Stimulated activated CD4-positive, alpha-beta T cell treated with anti-CD3 and anti-CD28 coated beads, TNF-alpha, amount 100 ng/mL, for 4 hours (primary cell): ENCODE data around the gene ADAM15.

Source experiments
- DNase-seq, 3 experiments: peaks; one replicate each; pipeline ENCODE4 v3.0.0-alpha.2; 2020; ENCODE audit warnings: low read depth in 3 of 3

The ADAM15 gene, protein sequence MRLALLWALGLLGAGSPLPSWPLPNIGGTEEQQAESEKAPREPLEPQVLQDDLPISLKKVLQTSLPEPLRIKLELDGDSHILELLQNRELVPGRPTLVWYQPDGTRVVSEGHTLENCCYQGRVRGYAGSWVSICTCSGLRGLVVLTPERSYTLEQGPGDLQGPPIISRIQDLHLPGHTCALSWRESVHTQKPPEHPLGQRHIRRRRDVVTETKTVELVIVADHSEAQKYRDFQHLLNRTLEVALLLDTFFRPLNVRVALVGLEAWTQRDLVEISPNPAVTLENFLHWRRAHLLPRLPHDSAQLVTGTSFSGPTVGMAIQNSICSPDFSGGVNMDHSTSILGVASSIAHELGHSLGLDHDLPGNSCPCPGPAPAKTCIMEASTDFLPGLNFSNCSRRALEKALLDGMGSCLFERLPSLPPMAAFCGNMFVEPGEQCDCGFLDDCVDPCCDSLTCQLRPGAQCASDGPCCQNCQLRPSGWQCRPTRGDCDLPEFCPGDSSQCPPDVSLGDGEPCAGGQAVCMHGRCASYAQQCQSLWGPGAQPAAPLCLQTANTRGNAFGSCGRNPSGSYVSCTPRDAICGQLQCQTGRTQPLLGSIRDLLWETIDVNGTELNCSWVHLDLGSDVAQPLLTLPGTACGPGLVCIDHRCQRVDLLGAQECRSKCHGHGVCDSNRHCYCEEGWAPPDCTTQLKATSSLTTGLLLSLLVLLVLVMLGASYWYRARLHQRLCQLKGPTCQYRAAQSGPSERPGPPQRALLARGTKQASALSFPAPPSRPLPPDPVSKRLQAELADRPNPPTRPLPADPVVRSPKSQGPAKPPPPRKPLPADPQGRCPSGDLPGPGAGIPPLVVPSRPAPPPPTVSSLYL

DNA sequence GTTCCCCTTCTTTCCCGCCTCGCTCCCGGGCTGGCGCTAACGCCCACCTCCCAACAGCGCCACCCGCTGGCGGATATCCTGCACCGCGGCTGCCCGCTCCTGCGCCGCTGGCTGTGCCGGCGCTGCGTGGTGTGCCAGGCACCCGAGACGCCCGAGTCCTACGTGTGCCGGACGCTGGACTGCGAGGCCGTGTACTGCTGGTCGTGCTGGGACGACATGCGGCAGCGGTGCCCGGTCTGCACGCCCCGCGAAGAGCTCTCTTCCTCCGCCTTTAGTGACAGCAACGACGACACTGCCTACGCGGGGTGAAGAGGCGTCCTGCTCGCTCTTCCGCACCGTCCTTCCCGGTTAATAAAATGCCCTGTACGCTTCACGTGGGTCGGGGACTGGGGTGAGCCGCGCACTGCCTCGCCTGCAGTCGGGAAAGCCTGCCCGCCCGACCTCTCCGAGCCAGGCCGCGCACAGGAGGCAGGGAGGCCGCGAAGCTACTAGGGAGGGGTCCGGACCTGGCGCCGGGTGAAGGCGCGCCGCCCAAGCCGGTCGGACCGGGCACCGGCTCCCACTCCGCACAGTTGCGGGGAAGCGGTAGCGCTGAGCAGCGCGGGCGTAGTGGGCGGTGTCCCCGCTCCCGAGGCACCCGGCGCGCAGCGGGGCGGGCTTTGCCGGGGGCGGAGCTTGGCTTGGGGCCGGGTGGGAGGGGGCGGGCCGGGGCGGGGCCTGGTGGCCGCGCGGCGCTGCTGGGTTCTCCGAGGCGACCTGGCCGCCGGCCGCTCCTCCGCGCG, at the start of gene ADAM15:
Gene ADAM15, plus strand, starts transcription at position 757 of the 782 bp plus-strand sequence. CDS start 71 bp downstream, outside the sequence.
- peak; percentile 57 to 71 (median 70) for DNase-seq

DNA sequence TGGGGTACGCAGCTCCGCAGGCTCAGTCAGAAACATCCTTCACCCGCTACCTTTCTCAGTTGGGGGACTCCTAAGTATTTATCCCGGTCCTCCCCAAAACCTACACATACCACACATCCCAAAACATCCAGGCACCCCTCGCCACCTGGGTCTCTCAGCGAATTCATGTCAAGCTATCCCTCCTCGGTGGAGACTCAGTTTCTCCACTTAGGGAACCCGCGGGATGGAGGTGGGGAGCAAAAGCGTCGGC, 49.8 kb upstream of the ADAM15 start:
- no peak for DNase-seq

DNA sequence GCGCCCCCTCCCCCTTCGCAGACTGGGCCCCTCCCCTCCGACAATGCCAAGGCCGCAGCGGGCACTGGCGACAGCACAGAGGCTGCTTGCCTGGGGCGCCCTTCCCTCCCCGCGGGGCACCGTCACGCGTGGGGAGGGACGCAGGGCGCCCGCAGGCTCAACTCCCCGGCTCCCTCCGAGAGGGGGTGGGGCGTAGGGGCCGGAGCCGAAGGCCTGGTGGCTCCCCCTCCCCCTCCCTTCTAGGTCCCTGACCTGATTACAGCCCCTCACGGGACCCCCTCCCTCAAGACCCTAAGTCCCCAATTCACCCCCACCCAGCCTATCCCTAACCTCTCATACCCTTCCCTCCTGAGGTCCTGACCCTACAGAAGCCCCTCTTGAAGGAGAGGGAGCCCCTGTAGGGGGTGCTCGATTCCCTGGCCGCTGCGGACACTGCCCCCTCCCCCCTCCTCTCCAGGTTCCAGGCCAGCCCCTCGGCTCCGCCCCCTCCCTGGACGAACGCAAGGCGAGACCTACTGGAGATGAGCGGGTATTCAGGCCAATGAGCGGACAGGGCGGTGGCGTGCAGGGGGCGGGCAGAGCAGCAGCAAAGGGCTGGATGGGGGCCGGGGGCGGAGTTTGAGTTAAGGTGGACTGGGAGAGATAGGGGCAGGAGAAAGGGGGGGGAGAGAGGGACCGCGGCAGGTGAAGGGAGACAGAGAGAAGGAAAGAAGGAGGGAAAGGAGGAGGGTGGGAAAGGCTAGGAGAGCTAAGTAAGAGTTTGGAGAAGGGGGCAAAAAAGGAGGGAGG, 49.2 kb upstream of the ADAM15 start:
- peak; percentile 96 to 97 (median 97) for DNase-seq

DNA sequence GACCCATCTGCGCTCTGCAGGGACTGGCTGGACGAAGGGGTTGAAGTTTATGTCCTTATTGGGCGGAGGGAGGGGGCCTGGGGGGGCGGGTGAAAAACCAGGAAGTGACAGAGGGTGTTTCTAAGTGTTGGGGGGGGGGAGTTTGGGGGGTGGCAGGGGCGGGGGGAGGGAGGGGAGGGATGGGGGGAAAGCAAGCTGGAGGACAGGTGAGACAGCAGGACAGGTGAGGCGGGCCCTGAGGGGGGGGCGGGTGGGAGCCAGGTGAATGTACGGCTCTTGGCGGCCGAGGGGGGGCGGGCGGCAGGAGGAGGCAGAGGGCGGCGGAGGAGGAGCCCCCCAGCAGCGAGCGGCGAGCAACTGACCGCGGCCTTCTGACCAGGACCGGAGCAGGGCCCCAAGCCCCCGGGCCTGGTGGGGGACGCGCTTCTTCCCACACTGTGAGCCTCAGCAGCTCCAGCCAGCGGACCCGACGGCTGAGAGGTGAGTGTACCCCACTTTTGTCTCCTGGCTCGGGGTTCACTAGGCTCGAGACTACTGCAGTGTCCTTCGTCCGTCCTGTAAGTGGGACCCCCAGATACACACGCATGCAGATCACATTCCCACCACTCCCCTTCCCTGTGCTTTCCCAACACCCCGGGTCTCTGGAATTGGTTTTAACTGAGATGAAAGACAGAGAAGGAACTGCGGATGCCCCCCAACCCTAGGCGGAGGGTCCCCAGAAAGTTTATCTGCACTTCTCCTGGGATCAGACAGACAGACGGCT, 48.5 kb upstream of the ADAM15 start, which contains the start of gene ZBTB7B:
Gene ZBTB7B, plus strand, starts transcription at position 339 of the 763 bp plus-strand sequence. CDS start 11,859 bp downstream, outside the sequence.
- no peak for DNase-seq

DNA sequence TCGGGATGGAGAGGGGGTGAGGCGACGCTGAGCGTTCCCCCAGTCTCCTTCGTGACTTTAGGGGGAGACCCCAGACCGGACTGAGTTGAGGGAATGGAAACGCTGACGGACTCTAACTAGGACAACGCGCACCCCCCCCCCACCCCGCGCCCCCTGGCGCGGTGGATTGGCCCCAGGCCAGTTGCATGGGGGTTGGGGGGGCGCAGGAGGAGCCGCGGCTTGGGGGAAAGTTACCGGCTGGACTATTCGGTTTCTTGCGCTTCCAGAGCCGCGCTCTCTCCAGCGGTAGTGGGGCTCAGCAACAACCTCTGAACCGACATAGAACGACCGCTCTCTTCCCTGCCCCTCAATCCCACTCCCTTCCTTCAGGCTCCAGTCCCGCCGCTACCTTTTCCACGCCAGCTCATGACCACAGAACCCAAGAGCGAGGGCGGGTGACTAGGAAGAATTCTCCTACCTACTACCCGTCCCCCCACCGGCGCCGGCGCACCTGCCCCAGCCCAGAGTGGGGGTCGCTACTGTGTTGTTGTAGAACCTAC, 47.8 kb upstream of the ADAM15 start:
- no peak for DNase-seq

DNA sequence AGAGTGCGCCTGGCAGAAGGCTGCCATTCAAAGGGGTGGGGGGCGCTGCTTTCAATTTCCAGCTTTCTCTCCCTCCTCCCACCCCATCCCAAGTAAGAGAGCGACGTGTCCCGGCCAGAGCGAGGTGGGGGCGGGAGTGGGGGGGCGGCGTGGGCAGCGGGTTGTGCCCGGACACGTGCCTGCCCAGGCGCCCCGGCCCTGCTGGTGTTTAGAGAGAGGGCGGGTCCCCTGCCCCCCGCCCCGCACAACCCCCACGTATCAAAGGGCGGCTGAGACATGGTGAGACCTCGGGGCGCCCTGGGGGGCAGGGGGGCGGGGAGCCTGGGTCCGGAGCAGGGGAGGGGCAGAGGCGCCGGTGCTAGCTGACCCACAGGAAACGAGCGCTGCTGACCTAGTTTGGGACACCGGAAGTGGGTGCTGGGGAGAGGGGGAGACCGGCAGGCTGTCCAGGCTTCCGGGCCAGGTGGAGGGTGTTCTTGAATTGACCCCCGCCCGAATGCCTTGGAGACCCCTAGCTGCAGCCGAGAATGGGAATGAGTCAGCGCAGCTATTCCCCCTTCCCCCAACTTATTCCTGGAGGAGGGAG, 47.3 kb upstream of the ADAM15 start:
- no peak for DNase-seq

DNA sequence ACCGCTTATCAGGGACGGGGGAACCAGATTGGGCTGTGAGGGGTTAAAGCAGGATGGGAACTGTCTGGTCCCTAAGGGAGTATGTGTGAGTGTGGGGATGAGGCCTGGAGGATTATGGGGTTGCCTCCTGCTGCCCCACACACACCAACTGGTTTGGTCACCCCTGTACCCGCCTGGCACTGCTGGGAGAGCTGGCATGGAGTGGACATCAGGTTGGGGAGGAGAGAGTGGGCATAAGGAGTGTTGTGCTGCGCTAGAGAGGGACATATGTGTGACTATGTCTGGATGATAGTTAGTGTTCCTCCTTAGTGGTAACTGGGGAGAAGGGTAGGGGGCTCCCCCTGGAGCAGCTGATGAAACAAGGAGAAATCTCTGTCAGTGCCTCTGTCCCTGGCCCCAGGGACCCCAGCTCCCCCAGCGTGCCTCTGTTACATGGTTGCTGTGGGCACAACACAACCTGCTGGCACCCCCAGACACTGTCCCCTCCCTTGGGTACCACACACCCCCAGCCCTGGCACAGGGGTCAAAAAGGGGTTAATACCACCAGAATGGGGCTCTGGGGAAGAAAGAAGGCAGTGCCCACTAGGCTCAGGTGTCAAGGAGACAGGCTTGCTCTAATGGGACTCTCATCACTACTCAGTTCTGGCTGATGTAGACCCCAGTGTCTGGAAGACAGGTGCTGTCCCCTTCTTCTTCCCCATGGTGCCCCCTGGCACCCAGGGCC, 46.6 kb upstream of the ADAM15 start:
- DNase-seq, result no peak

DNA sequence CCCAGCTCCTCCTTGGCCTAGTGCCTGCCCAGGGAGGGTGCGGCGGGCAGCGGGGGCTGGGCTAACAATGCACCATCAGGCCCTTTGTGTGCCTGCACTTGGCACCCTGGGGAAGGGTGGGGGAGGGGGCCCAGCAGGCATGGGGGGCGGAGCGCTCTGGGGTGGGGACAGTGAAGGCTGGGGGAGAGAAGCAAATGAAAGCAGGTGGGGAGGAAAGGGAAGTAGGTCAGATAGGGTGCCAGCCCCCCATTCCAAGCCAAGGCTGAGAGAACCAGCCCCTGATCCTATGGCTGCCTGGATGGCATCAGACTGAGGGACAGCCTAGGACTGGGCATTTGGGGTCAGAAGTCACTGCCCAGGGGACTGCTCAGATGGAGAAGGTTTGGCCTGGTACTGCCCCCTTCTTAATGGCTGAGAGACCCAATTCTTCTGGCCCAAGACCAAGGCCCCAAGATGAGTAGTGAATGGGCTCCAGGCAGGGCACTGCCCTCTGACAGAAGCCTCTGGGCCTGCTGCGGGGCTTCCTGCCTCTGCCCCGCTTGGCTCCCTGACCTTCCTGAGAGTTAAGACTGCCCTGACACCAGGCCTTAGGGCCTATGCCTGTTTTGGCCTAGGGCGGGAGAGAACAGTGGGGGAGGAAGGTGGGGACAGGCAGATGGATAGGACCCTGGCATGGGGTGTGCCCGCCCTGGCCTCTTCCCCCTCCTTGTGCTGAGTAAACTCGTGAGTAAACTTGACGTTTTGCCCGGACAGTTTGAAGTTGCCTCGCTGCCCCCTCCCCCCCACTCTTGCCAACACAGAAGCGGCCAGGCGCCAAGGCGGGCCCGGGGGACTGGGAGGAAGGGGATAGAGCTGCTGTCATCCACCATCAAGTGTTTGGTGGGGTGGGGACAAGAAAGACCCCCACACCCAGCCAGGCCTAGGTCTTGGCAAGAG, 45.8 kb upstream of the ADAM15 start:
- no peak for DNase-seq

DNA sequence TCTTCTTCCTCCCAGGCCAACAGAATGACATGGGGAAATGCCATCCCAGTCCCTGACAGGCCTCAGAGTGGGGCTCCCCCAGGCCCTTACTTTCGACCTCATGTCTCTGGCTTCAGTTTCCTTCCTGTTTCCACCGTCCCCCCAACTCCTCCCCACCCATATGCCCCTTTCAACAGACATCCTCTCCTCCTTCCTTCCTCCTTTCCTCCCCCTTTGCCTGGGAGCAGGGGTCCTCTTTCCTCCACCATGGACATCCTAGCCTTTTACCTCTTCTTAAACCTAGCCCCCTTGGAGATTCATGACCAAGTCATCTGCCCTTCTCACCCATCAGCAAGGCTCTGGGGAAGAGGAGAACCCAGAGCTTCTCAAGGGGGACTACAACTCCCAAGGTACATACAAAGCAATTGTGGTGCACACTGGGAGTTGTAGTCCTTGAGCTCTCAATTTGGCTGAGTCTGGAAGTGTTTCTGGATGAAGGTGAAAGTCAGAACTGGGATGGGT, 44.5 kb upstream of the ADAM15 start:
- no peak for DNase-seq

DNA sequence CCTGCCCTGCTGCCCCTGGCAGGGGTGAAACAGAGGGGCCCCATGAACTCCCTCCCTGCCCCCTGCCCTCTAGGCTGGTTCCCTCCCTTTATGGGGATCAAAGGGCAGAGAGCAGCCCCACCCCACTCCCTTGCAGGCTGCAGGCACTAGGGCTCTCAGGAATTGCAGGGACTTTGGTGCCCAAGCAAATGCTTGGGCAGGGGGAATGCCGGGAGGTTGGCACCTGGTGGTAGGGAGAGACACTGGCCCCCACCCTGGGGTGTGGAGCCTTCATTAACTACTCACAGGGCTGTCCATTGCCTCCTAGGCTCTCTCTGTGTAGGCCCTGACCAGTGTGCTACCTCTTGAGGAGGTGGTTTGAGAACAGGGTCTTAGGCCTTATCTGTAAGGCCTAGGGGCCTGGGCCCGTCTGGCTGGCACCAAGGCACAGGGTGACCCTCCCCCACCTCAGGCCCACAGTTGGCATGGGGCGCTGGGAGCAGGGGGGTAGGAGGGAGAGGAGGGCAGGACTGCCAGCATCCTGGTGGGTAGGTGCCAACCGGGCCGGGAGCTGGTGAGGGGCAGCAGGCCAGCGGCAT, 43.8 kb upstream of the ADAM15 start:
- DNase-seq, result no peak

DNA sequence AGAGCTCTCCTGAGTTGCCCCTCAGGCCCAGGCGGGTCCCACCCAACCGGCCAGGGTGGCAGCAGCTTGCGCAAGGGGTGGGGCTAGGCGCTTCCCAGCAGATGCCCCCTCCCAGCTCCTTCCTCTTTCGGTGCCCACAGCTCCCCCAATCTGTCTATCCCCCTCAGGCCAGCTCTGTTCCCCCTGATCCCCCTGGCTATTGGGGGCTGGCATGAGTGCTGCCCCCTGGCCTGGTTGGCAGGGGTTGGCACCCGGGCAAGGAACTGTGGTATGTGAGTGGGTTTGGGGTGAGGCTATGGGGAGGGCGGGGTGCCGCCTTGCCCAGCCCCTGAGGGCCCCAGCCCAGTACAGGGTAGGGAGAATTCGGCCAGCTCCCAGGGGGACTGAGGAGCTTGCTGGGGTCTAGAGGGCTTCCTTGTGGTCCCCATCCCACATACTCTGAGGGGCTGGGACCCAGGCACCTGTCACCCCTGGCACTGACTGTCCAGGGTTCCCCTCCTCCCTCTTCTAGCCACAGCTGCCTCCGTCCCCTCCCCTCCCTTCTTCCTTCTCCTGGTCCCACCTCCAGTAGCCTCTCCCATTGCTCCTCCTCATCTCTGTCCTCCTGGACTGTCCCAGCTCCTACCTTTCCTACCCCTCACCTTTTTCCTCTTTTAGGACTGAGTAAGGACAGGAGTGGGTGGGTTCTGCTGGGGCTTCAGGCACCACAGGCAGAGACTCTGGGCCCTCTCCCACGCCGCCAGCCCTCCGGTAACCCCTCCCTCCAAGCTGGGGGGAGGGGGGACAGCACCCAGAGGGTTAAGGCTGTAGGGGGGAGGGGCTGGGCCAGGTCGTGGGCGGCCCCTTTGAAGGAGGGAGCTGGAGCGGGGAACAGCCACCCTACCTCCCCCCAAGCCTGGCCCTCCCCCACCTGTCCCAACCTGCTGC, 42.8 kb upstream of the ADAM15 start:
- no peak for DNase-seq

DNA sequence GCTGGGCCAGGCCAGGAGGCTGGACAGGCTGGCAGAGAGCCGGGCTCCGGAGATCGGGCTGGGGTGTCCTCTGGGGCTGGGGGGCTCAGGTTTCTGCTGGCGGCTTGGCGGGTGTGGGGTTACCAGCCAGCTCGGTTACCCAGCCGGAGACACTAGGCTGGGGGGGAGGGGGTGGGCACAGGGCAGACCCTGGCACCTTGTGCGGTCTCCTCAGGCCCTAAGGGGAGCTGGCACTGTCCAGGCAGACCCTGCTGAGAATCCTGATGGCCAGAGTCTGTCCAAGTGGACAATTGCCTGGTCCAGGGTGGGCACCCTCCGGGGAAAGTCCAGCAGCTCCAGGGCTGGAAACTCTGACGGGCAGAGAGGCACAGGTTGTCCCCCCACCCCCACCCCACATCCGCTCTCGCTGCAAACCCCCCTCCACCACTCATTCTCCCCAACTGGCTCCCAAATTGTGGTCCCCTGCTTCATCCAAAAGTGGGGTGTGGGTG, 41.9 kb upstream of the ADAM15 start:
- DNase-seq, result no peak

DNA sequence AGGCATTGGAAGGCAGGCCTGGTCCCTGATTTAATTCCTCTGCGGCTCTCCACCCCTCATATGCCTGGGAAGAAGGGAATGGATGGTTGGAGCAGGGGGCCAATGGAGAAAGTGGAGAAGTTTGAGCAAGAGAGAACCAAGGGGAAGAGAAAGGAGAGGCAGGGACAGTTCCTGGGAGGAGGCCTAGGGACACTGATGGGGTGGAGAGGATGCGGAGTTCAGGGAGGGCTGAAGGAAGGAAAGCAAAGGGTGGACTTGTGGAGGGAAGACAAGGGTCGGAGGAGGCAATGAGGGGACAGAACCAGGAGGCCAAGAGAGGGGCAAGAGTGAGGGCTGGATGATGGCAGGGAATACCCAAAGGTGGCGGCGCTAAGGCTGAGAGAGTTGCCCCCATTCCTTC, 41.4 kb upstream of the ADAM15 start:
- DNase-seq, result no peak

DNA sequence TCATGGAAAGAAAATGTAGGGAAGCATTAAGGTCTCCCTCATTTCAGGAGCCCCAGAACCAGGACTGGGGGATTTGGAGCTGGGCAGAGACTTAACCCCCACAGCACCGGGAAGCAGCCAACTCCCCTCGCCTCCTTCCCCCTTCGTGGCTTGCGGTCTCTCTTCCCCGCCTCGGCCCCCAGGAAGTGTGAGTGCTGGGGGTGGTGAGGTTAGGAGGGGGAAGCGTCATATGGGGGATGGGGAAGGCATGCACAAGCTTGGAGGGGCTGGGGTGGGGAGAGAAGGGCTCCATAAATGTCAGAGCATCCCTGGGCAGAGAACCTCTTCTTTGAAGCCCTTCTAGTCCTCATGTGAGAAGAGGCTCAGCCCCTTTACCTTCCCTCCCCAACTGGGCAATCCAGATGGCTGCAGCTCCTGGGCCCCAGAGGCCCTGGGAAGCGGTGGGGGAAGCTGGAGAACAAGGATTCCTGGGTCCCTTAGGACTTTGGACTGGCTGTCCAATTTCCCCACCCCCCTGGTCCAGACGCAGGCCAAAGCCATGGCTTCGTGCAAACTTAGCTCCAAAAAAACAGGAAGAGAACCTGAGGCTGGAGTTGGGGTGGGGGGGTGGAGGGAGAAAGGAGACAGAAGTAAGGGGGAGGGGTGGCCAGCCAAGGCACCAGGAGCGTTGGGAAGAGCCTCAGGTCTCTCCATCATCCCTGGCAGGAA, 40.8 kb upstream of the ADAM15 start:
- no peak for DNase-seq

DNA sequence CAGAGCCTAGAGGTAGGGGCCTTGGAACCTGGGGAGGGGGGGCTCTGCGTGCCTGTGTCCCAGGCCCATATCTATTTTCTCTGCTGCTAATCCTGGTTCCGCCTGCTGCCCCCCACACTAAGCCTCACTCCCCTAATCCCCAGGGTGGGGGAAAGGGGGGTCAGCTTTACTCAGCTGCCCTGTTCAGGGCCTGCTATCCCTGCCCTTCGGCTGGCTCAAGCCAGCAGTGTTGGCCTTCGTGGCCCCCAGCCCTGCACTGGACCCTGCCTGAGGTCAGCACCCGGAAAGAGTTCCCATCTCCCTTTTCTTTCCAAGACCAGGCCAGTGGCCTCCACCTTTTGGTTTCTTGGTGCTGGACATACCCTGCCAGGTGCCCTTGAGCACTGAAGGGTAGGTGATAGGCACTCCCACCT, 40.1 kb upstream of the ADAM15 start:
- no peak for DNase-seq
